GM20431 (cell line): Measurements from ENCODE around the gene MMP23B.
"Not testable (repeated sequence)": the region's sequence is repeated elsewhere in the genome, so short reads cannot be mapped to it uniquely, and the experiment has no call there.

Experiments
- in situ Hi-C: fragments of 300-500 bp; cut with MseI, MboI; formaldehyde crosslinking; loops from one replicate; pipeline ENCODE4 v1.15.0; 2020; ENCODE audit warnings: low sequenced_read_pairs; ENCODE audit not compliant: unreplicated experiment

Gene MMP23B

GRCh38 chr1:1629430-1630190, 2.4 kb upstream of the MMP23B start:
- in situ Hi-C loops = no loop called here

DNA sequence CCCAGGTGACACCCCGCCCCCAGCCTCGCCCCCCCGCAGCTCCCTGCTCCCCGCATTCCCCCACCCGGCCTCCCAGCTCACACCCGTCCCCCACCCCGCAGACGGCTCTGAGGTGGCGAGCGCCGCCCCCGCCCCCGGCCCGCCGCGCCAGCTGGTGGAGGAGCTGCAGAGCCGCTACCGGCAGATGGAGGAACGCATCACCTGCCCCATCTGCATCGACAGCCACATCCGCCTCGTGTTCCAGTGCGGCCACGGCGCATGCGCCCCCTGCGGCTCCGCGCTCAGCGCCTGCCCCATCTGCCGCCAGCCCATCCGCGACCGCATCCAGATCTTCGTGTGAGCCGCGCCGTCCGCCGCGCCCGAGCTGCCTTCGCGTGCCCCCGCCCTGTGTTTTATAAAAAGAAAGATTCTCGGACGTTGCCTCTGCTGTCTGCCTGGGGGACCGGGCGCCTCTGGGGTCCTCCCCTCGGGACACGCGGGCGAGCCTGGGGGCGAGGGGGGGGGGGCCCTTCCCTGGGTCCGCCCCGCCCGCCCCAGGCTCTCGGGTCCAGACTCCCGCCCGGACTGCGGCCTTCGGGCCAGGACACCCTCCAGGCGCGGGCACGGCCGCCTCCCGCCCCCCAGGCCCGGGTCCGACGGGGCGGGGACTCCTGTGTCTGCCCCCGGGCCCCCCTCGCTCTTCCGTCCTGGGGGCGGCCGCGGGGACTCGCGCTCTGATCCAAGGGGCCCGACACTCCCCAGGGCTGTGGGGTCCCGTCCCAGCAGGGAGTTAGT, 1.6 kb upstream of the MMP23B start:
- in situ Hi-C loops = no loop called here

- in situ Hi-C loops = no loop called here
These were observed 800 bp upstream of the MMP23B start for GRCh38 chr1:1630965-1631781.

DNA sequence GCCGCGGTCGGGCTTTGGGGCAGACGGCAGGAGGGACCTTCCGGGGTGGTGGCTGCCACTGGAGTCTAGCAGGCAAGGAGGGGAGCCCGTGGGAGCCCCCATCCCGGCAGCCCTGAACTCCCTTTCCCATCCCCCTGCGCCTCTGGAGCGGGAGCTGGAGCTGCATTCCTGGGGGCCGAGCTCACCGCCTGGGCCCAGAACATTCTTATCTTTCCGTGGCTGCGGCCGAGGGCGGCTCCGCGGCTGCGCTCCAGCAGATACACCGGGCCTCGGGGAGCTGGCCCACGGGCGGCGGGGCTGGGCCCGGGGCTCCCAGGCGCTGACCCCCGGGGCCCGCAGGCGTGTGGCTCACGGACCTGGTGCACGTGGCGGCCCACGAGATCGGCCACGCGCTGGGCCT, 1.4 kb downstream of the MMP23B start:
- in situ Hi-C loops = not testable (repeated sequence)

DNA sequence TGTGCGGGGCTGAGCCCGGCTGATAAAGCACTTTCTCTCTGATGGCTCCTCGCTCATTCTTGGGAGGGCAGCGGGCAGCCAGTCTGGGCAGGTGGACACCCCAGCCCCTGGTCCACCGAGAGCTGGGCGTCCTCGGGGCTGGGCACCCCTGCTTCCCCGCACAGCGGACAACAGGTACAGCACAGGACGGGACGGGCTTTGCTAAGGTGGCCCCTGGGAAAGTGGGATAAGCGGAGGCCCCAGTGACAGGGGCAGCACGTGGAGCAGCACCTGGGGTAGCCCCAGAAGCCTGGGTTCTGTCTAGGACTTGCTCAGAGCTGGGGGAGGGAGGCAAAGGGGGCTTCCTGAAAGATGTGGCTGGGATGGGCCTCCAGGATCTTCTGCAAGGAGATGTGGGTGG, 2.6 kb downstream of the MMP23B start:
- in situ Hi-C loops = not testable (repeated sequence)

DNA sequence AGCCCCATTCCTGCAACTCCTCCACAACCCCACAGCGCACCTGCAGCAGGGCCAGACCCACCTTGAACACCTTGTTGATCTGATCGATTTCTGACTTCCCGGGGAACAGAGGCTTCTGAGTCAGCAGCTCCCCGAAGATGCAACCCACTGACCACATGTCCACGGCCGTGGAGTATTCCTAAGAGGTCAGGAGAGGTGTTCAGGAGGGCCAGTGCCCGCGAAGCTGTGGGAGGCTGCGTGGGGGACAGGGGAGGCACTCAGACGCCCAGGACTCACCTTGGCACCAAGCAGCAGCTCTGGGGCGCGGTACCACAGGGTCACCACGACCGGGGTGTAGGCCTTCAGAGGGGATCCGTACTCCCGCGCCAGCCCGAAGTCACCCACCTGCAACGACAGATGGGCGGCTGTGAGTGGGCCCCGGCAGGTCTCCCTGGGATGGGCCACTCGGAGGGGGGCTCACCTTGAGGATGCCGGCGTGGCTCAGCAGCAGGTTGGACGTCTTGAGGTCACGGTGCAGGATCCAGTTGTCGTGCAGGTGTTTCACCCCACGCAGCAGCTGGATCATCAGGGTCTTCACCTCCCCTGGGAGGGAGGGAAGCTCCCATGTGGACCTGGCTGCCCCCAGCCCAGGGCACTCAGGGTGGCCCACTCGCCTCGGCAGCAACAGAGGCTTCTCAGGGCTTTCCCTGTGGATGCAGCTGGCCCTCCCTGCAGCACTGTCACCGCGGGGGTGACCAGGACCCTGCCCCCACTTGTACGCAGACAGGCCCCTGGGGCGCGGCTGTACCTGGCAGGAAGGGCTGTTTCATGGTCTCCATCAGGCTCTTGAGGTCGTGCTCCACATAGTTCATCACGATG, 4.9 kb downstream of the MMP23B start:
- in situ Hi-C loops = not testable (repeated sequence)

DNA sequence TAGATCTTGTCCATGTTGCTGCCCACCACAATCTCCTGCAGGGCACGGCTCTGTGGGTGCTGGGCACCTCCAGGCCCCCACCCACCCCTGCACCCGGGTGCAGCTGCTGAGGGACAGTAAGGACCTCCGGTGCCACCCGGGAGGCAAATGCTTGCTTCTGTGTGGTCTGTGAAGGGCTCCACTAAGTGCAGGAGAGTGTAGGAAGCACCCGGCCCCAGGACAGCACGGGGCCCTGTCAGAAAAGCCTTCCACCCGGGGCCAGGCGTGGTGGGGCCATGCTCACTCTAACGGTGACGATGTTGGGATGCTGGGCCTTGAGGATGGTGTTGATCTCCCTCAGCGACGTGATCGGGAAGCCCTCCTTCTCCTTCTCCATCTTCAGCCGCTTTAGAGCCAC, 5.5 kb downstream of the MMP23B start:
- in situ Hi-C loops = not testable (repeated sequence)

DNA sequence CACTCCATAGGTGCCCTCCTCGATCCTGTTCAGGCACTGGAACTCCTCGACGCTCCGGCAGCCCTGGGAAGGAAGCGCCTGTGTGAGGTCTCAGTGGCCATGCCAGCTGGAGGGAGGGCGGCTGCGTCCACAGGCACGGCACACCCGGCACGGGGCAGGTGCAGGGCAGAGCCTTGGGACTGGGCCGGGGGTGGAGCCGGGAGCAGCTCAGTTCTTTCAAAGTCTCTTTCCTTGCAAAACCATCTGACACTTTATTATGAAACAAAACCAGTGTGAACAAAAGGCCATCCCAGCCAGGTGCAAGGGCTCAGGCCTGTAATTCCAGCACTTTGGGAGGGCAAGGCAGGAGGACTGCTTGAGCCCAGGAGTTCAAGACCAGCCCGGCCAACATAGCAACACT, 6.6 kb downstream of the MMP23B start:
- in situ Hi-C loops = not testable (repeated sequence)

- in situ Hi-C loops = not testable (repeated sequence)
These were observed 7.4 kb downstream of the MMP23B start for GRCh38 chr1:1639368-1639767.

DNA sequence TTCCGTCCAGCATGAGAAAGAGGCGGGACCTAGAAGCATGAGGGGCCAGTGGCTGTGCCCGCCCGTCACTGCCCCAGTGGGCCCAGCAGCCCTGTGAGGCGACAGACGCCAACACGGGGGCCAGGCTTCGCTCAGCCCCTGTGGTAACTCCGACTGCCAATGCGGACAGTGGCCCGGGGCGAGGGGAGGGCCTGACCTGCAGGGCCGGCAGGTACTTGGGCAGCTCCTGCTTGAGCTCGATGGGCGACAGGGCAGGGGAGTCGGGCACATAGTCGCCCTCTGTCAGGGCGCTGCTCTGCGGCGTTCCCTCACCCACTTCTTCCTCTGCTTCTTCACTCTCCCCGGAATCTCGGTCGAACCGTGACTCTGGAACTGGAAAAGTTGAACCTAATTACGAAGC, 8.1 kb downstream of the MMP23B start:
- in situ Hi-C loops = not testable (repeated sequence)

- in situ Hi-C loops = not testable (repeated sequence)
These were observed 8.9 kb downstream of the MMP23B start for GRCh38 chr1:1640711-1641461.

DNA sequence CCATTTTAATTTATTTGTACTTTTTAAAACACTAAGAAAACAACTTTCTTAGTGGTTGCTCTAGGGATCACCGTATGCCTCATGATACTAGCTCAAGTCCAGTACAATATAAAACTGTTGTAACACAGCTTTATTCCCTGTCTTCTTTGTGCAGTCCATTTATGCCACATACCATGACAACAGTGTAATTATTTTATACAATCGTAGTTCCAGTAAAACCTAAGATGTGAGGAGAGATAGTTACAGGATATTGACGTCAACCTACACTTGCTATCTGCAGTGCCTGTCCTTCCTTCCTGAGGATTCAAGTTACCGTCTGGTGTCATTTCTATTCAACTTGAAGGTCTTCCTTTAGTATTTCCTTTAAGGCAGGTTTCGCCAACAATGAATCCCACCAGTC, 14.4 kb downstream of the MMP23B start:
- in situ Hi-C loops = not testable (repeated sequence)

DNA sequence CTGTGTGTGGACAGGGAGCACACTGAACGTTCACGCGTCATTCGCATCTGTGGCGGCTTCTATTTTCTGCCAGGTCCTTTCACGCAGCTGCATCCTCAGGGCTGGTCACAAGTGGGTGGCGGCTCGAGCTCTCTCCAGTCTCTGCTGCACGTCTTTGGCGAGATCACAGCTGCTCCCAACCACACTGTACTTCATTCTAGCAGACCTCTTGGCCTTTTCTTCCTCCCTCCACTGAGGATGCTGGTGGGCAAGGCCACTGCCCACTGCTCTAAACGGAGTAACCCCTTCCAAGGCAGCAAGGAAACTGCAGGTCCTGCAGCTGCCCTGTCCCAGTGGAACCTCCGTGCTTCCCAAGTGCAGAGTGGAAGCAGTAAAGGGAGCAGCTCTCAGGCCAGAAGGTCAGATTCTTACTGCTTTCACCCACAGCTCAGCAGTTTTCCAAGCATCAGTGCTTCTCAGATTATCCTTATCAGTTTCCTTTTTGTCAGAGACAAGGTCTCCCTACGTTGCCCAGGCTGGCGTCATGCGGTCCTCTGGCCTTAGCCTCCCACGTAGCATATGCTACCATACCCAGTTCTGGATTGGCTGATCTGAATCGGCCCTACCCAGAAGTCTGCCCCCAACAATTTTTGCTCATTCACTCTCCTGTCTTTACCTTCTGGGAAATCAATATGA, 15.7 kb downstream of the MMP23B start:
- in situ Hi-C loops = not testable (repeated sequence)

GRCh38 chr1:1648265-1648664, 16.3 kb downstream of the MMP23B start:
- in situ Hi-C loops = not testable (repeated sequence)

GRCh38 chr1:1658583-1659549, 26.9 kb downstream of the MMP23B start, which contains the start of gene CDK11B:
Gene CDK11B, minus strand, starts transcription at chr1:1659004. Its CDS starts 1,519 bp downstream, at chr1:1657485.
- in situ Hi-C loops = not testable (repeated sequence)

DNA sequence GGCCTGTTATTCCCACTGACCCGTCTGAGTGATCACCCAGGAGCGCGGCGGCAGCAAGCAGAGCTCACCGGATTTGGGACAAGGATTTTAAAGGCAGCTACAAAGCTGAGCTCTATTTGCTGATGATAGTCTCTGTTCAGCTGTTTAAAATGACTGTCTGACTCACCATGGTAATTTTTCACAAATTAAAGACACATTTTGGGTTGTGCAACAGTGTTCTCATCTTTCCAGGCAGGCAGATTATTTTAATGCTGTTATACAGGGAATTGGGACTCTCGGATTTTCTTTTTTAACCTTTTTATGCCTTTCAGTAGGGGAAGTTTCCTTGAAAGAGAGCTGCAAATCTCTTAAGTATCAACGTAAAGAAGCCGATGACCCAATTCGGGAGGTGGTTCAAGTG, 30.4 kb downstream of the MMP23B start:
- in situ Hi-C loops = not testable (repeated sequence)

GRCh38 chr1:1662830-1663560, 31.0 kb downstream of the MMP23B start:
- in situ Hi-C loops = not testable (repeated sequence)
